ENCODE results near the gene TPX2.

- TF ChIP-seq, protein P1, sequence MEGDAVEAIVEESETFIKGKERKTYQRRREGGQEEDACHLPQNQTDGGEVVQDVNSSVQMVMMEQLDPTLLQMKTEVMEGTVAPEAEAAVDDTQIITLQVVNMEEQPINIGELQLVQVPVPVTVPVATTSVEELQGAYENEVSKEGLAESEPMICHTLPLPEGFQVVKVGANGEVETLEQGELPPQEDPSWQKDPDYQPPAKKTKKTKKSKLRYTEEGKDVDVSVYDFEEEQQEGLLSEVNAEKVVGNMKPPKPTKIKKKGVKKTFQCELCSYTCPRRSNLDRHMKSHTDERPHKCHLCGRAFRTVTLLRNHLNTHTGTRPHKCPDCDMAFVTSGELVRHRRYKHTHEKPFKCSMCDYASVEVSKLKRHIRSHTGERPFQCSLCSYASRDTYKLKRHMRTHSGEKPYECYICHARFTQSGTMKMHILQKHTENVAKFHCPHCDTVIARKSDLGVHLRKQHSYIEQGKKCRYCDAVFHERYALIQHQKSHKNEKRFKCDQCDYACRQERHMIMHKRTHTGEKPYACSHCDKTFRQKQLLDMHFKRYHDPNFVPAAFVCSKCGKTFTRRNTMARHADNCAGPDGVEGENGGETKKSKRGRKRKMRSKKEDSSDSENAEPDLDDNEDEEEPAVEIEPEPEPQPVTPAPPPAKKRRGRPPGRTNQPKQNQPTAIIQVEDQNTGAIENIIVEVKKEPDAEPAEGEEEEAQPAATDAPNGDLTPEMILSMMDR (IDR thresholded peaks at IDR 0.05), result no peak
- TF ChIP-seq POLR2A (IDR thresholded peaks at IDR 0.05), result peak in 1 of 2 donors; percentile 28
Measured at GRCh38 chr20:31719644-31720485, 19.2 kb upstream of the TPX2 start.

Data from Peyer's patch (tissue), 4 donors.